ENCODE data around the gene MARCHF4.
A peak's percentile ranks its signal among the peaks of the same experiment; 100 is the strongest.

Gene MARCHF4

DNA sequence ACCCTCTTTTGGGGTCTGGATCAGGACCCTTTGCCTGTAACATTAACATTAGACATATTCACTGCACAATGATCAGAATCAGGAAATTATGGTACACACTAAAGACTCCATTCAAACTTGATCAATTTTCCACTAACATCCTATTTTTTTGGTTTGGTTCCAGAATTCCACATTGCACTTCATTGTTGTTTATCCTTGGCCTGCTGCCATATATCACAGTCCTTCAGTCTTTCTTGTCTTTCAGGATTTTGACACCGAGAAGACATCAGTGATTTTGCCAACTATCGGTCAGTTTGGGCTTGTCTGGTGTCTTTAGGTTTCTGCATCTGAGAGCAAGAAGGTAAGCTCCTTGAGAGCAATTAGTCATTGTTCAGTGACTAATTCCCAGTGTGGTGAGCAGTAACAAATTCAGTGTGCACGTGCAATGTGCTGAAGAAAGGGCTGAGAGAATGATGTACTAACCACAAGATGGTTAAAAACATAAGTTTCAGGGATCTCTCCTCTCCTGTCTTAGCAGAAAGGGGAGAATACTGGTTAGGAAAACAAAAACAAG is 23.5 kb downstream of the MARCHF4 start:
- DNase-seq: no peak

DNA sequence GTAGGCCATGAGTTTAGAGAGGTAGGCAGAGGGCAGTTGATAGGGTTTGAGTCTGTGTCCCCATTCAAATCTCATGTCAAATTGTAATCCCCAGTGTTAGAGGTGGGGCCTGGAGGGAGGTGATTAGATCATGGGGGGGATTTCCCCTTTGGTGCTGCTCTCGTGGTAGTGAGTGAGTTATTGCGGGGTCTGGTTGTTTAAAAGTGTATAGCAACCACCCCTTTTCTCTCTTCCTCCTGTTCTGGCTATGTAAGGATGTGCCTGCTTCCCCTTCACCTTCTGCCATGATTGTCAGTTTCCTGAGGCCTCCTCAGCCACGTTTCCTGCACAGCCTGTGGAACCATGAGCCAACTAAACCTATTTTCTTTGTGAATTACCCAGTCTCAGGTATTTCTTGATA is 25.5 kb downstream of the MARCHF4 start:
- DNase-seq: no peak

GRCh38 chr2:216345846-216346245 is 26.4 kb downstream of the MARCHF4 start:
- no peak for DNase-seq

DNA sequence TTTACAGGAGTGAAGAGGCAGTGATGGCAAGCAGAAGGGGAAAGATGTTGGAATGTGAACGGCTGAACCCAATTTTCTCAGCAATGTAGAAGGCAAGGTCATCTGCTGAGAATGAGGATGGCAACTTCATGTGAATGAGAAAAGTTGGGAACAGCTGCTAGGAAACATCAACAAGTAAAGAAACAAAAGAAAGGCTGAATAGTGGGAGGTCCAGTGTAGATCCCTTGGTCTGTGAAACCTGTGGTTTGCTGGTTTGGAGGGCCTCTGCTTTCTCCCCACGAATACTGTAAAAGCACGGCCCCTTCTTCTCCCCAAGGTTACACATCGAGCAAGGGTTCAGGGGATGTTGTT is 27.4 kb downstream of the MARCHF4 start:
- no peak for DNase-seq

- DNase-seq: no peak
Observed at GRCh38 chr2:216344206-216344949, 27.9 kb downstream of the MARCHF4 start.

DNA sequence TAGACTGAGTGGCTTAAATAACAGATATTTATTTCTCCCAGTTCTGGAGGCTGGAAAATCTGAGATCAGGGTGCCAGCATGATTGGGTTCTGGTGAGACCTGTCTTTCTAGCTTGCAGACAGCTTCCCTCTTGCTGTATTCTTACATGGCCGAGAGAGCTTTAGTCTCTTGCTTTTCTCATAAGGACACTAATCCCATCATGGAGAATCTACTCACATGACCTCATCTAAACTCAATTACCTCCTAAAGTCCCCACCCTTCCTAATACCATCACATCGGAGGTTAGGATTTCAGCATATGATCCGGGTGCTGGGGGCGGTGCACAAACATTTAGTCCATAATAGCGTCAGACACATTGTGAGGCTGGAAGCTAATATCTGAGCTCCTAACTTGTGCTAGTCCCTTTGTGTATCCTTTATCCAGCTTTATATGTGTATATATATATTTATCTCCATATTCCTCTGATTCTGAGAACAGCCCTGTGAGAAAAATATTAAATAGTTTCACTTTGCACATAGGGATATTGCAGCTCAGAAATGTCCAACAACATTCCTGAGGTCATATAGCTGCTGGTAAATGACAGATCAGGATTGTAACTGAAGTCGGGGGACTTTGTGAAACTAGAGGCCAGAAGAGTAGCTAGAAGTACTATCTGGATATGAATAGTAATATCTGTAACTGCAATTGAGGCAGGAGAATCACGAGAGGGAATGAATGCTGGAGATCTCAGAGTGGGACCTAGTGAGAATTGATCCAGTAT is 28.9 kb downstream of the MARCHF4 start:
- no peak for DNase-seq

DNA sequence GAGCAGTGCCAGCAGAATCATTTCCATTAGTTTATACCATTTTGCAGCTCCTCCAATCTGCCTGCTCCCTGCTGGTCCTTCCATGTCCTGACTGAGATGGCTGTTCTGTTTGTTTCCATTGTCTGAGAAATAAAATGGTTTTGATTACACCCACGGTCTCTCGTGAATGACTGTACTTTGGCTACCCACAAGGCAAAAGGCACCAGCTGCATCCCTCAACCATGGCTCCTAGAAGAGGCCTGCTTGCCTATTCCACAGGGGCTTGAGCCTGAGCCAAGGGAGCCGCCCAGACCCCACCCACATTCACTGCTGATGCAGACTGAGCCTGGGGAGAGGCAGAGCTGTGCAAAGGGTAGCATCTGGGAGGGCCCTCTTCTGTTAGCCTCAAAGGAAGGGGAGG is 31.2 kb downstream of the MARCHF4 start:
- DNase-seq: no peak

DNA sequence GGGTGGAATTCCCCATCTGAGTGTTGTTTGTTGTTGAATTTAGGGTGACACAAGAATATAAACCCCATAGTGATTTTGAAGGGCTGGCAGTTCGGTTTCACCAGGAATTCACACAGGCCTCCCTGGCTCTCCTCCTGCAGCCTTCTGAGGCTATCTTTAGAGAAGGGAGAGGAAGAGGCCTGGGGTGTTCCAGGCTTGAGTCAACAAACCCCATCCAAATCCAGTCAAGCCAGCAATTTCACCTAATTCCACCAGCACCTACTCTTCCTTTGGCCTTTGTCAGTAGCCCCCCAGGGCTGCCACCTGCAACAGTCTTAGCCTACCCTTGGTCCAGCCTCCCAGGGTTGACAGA is 32.0 kb downstream of the MARCHF4 start:
- DNase-seq: no peak

GRCh38 chr2:216339456-216340279 is 32.6 kb downstream of the MARCHF4 start:
- no peak for DNase-seq

DNA sequence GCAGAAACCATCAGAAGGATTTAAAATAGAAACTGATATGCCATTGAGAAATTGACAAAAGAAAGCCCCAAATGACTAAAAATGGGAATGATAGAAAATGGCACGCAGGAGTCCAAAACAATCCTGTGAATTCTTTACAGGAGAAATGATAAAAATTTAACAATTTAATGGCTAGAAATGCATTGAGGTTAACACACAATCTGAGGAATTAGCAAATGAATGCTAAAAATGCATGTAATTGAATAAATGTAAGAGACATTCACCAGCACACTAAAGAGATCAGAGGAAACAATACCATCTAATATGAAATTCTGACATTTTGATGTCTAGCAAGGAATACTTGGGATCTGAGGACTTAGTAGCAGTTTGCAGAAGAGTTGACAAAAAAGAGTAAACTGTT is 37.0 kb downstream of the MARCHF4 start:
- DNase-seq: no peak

DNA sequence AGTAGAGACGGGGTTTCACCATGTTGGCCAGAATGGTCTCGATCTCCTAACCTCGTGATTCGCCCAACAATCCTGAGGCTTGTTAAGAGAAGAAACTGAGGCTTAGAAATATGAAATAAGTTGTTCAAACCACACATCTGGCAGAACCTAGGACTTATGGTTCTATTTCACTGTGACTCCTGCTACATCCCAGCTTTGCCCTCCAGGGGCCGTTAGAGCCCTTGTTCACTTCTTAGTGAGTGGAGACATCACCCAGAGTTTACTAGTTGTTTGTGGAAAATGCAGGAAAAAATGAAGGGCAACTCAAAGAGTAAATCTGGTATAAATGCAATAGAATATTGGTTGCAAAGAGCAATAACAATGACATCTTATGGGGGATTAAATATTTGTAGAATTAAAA is 43.9 kb downstream of the MARCHF4 start:
- peak; percentile 33 for DNase-seq

DNA sequence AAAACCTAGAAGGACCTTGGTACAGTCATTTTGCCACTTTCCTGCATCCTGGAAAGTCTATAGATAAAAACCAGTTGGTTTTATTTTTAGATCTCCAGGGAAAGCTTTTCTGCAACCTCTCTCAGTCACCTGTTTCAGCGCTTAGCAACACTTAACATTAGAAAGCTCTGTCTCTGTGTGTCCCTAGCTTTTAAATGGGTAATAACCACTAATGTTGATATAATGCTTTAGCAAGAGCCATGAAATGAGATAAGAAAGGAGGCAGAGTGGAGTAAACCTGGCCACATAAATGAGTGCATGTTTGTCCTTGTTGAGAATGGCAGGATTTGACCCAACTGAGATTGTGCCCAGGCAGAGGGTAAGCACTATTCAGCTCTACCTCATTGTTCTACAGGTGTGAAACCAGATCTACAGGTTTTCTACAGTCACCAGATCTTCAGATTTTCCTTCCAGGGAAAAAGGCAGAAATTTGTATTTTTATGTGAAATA is 44.8 kb downstream of the MARCHF4 start:
- no peak for DNase-seq
